Ovary (tissue), 10 donors: Measurements from ENCODE around the gene UNC5C. TPM values are rescaled to one million over a fixed set of nuclear protein-coding genes. Genes with fewer than 3 reads are reported as not detected.
A peak's percentile ranks its signal among the peaks of the same experiment; 100 is the strongest.

Source experiments
- DNase-seq, 5 donors: peaks; one replicate each; pipeline ENCODE4 v3.0.0-alpha.2; 2019 to 2020
- H3K27ac ChIP-seq, 2 donors: fragments of 200-600 bp; one replicate each; pipeline versions ENCODE4 v1.5.1 to v1.8.0; 2019 to 2022
- H3K27me3 ChIP-seq: fragments of 200-600 bp; one replicate; pipeline ENCODE4 v1.8.0; 2022
- H3K36me3 ChIP-seq: fragments of 200-600 bp; sonication (generic); one replicate; pipeline ENCODE4 v1.5.1; 2019
- H3K4me1 ChIP-seq: one replicate; pipeline ENCODE4 v1.8.1; 2013; ENCODE audit warnings: mild to moderate bottlenecking, moderate library complexity; ENCODE audit not compliant: insufficient read depth
- H3K4me3 ChIP-seq: fragments of 200-600 bp; sonication (generic); one replicate; pipeline ENCODE4 v1.5.1; 2017
- H3K9me3 ChIP-seq, 2 donors: fragments of 200-600 bp in 1 of 2; sonication (generic) in 1 of 2; one replicate each; pipeline versions ENCODE4 v1.5.1 to v1.8.1; 2013 to 2019; ENCODE audit warnings: mild to moderate bottlenecking in 1 of 2, moderate library complexity in 1 of 2
- EP300 ChIP-seq: sonication (generic); formaldehyde crosslinking; IDR thresholded peaks from one replicate; pipeline ENCODE4 v1.6.1; 2017; ENCODE audit warnings: antibody characterized with exemption
- POLR2A ChIP-seq: fragments of 450-650 bp; IDR thresholded peaks from one replicate; pipeline ENCODE4 v1.6.1; 2017; ENCODE audit warnings: antibody characterized with exemption, mild to moderate bottlenecking, moderate library complexity
- WGBS, 3 donors: extraction: QIAGEN DNeasy Blood & Tissue Kit in 1 of 3; methylation state at CpG; one replicate each; pipeline versions ENCODE4 v1.1.5 to v1.1.7; 2013 to 2017; 5-methylcytosine and 5-hydroxymethylcytosine counted together
- intact Hi-C, 4 donors: fragments of 100-400 bp; cut with DNase I; formaldehyde crosslinking; loops; one replicate each; pipeline versions ENCODE4 v1.11.0 to v1.15.1; 2022 to 2023
- long read RNA-seq, 3 donors: library from polyadenylated mRNA in 2 of 3; unstranded in 2 of 3; transcript quantifications; one replicate each; pipeline ENCODE4 v2.0.0 and lab custom pipeline, GENCODE V29; 2021 to 2026
- polyA plus RNA-seq, 2 donors: library from polyadenylated mRNA; stranded (reverse); fragments of 200-250 nt in 1 of 2; fragments of 350-450 nt in 1 of 2; fragmentation: Illumina TruSeq in 1 of 2; extraction: RNeasy Lipid Tissue Mini Kit (QIAGEN cat#74804) in 1 of 2; gene quantifications; one replicate each; pipeline ENCODE4 v1.2.3, GENCODE V29; 2013 to 2014
- total RNA-seq, 7 donors: library from RNA; depleted of rRNA in 2 of 7; stranded (reverse); fragments of >200 nt in 2 of 7; fragmentation: NEBNext Ultra II Directional in 3 of 7; extraction: Animal tissue kit (Norgen Biotek cat#: 25700) in 3 of 7; gene quantifications; one replicate each; pipeline versions ENCODE4 v1.1.0 to v1.2.4, GENCODE V29; 2016 to 2023
- TF ChIP-seq, protein P1 (sequence below), 3 donors: fragments of 450-650 bp in 2 of 3; fragments of 200-600 bp in 1 of 3; IDR thresholded peaks; one replicate each; pipeline versions ENCODE4 v1.5.1 to v1.8.0; 2016 to 2022; ENCODE audit warnings: antibody characterized with exemption in 3 of 3, mild to moderate bottlenecking in 1 of 3
- donor health status: DM: no; HTN: no; CAD: no; lungs with moderate emphysema.
- donor health status: DM: no; HTN: no; CAD: no.
- donor health status: Bipolar disorder and iron deficiency.
- donor health status: DM: yes; HTN: yes; CAD: no.
- donor health status: DM: no; HTN: no; CAD: no.
- donor health status: DM: yes; HTN: yes; CAD: no.

UNC5C gene
- total RNA-seq (1 to 10 TPM; 2.7 to 9.4 (median 3.9) TPM), polyA plus RNA-seq (1 to 10 TPM; 1.8 to 8.9 TPM)
- long read RNA-seq, donor 1, partial matches to known transcripts = 0 of 2 reads
- long read RNA-seq, donor 1, other reads (novel, unspliced or antisense) = 2 of 2 reads
- long read RNA-seq, donor 2 = 0 reads
- long read RNA-seq, donor 3, partial matches to known transcripts = 0 of 1 reads
- long read RNA-seq, donor 3, other reads (novel, unspliced or antisense) = 1 of 1 reads

DNA sequence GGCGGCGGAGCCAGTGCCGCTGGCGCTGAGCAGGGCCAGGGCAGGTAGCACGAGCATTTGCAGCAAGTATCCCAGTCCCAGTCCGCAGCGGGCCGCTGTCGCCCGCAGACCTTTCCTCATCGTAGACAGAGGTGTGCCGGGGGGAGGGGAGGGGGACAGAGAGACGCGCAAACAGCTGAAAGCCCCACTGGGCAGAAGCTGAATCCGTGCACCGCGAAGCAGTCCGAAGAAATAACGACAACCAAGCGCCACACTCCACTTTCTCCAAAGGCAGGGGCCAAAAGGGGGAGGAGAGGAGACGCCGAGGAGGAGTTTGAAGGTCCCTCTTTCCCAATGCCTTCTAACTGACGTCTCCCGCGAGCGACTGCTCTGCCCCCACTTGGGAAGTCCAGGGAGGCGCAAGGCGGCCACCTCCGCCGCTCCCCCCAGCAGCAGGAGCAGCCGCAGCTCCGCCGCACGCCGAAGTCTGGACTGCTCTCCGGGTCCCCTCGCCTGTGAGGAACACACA lies at the start of gene UNC5C:
Gene UNC5C (minus strand): TSS at position 236 of the 508 bp plus-strand sequence.
- TF ChIP-seq EP300 = no peak
- TF ChIP-seq POLR2A = peak; percentile 86
- TF ChIP-seq, protein P1, sequence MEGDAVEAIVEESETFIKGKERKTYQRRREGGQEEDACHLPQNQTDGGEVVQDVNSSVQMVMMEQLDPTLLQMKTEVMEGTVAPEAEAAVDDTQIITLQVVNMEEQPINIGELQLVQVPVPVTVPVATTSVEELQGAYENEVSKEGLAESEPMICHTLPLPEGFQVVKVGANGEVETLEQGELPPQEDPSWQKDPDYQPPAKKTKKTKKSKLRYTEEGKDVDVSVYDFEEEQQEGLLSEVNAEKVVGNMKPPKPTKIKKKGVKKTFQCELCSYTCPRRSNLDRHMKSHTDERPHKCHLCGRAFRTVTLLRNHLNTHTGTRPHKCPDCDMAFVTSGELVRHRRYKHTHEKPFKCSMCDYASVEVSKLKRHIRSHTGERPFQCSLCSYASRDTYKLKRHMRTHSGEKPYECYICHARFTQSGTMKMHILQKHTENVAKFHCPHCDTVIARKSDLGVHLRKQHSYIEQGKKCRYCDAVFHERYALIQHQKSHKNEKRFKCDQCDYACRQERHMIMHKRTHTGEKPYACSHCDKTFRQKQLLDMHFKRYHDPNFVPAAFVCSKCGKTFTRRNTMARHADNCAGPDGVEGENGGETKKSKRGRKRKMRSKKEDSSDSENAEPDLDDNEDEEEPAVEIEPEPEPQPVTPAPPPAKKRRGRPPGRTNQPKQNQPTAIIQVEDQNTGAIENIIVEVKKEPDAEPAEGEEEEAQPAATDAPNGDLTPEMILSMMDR (IDR thresholded peaks at IDR 0.05) = peak in 1 of 3 donors; percentile 10
- no peaks in the 10 kb centered on the region for H3K36me3 ChIP-seq
- H3K9me3 ChIP-seq = no peaks in the 10 kb centered on the region
- H3K27ac ChIP-seq = peak within 1 kb of the TSS; percentile 69 to 79
- no peaks in the 10 kb centered on the region for H3K4me1 ChIP-seq
- H3K27me3 ChIP-seq = no peaks in the 10 kb centered on the region
- intact Hi-C loops = loop anchor here in 1 of 4 donors (10.0 kb wide), 1 partner anchor 76 kb away; no protein-coding TSS in a partner anchor
- peak within 1 kb of the TSS; percentile 73 for H3K4me3 ChIP-seq
- DNase-seq = peak; percentile 55 to 88 (median 70)
- WGBS, 3 donors = 0 to 1% (median 1%) methylated on average over 37 of the region's 37 CpGs

DNA sequence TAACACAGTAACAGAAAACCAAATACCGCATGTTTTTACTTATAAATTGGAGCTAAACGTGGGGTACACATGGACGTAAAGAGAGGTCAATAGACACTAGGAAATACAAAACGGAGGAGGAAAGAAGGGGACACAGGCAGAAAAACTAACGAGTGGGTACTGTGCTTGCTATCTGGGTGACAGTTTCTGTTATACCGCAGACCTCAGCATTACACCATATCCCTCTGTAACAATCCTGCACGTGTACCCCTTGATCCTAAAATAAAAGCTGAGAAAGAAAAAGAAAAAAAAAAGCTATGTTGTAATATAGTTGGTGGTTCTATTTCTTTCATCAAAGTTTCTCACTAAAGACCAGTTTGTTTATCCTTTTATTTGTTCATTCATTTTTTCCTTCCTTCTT lies 47.9 kb upstream of the UNC5C start:
- 87 to 92% (median 92%) methylated on average over 7 of the region's 7 CpGs for WGBS, 3 donors

DNA sequence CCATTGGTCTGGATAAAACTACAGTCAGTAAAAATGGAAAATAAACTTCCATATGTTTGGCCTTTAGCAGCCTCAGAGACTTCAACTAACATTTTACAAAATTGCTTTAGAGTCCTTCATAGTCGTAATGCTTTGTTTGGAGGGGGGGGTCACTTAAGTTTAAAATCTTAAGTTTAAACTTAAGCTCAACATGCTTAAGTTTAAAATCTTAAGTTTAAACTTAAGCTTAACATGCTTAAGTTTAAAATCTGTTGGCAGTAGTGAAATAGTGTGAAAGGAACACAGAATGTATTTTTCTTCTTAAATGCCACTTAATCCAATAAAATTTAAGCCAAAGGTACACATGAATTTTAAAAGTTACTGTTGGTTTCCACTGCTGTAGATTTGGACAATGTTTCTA lies 45.9 kb upstream of the UNC5C start:
- DNase-seq = no peak
- H3K4me1 ChIP-seq = no peaks in the 10 kb centered on the region
- no peaks in the 10 kb centered on the region for H3K9me3 ChIP-seq
- H3K36me3 ChIP-seq = no peaks in the 10 kb centered on the region
- intact Hi-C loops = no loop called here
- H3K27me3 ChIP-seq = no peaks in the 10 kb centered on the region
- no peak overlapping the region for H3K4me3 ChIP-seq
- TF ChIP-seq, protein P1 (IDR thresholded peaks at IDR 0.05) = no peak
- TF ChIP-seq POLR2A (no peak), EP300 (no peak)
- 81 to 93% (median 88%) methylated on average over 1 of the region's 1 CpG for WGBS, 3 donors
- H3K27ac ChIP-seq = no peak overlapping the region

More for the DNA sequence above, 47.9 kb upstream of the UNC5C start:
- no peak overlapping the region for H3K27ac ChIP-seq
- no peaks in the 10 kb centered on the region for H3K9me3 ChIP-seq
- H3K36me3 ChIP-seq = no peaks in the 10 kb centered on the region
- intact Hi-C loops = no loop called here
- H3K4me1 ChIP-seq = no peaks in the 10 kb centered on the region
- no peak for TF ChIP-seq EP300
- TF ChIP-seq, protein P1 (IDR thresholded peaks at IDR 0.05) = no peak
- no peak for TF ChIP-seq POLR2A
- H3K27me3 ChIP-seq = no peaks in the 10 kb centered on the region
- no peak overlapping the region for H3K4me3 ChIP-seq
- no peak for DNase-seq

DNA sequence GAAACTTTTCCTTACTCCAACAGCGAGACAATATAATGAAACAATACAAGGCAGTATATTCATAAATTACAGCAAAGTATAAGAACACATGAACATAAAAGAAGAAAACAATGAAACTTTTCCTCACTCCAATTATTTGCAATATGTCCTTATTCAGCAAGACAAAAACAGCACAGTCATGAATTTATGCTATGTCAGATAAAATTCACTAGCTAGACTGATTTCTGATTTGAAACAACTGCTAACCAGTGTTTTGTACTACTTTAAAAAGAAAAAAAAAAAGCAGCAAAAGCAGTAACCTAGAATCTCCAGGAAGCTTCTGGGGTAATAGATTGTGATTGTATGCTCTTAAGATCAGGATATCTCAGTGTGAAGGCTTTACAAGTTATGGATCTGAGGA lies 45.2 kb upstream of the UNC5C start:
- intact Hi-C loops = no loop called here
- Histone ChIP-seq H3K4me3 (no peak overlapping the region), H3K36me3 (no peaks in the 10 kb centered on the region), H3K27me3 (no peaks in the 10 kb centered on the region), H3K4me1 (no peaks in the 10 kb centered on the region), H3K9me3 (no peaks in the 10 kb centered on the region), H3K27ac (no peak overlapping the region)
- DNase-seq = no peak
- TF ChIP-seq POLR2A (no peak), EP300 (no peak)
- TF ChIP-seq, protein P1 (IDR thresholded peaks at IDR 0.05) = no peak
- WGBS, 3 donors = 95 to 98% (median 96%) methylated on average over 1 of the region's 1 CpG
